ENCODE measurements around the gene SLC9C1.

DNA sequence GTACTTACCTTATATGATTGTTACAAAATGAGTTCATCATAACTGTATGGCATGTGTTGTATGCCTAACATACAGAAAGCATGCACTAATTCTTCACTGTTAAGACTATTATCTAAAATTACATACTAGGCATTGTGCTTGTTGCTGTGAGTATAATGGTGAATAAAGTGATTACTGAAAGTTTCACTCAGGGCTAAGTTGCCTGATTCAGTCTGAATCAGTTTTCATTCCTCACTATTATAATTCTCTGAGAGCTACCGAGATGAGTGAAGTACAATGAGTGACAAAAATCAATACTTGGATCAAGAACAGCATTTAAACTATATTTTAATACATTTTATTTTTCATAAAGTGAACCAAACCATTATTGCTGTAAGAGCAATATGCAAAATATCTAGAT, 153.4 kb downstream of the SLC9C1 start:
- no peak for TF ChIP-seq EZH2 (IDR thresholded peaks at IDR 0.05; ENCODE audit: low read length, unreplicated experiment)
- TF ChIP-seq, protein P1, sequence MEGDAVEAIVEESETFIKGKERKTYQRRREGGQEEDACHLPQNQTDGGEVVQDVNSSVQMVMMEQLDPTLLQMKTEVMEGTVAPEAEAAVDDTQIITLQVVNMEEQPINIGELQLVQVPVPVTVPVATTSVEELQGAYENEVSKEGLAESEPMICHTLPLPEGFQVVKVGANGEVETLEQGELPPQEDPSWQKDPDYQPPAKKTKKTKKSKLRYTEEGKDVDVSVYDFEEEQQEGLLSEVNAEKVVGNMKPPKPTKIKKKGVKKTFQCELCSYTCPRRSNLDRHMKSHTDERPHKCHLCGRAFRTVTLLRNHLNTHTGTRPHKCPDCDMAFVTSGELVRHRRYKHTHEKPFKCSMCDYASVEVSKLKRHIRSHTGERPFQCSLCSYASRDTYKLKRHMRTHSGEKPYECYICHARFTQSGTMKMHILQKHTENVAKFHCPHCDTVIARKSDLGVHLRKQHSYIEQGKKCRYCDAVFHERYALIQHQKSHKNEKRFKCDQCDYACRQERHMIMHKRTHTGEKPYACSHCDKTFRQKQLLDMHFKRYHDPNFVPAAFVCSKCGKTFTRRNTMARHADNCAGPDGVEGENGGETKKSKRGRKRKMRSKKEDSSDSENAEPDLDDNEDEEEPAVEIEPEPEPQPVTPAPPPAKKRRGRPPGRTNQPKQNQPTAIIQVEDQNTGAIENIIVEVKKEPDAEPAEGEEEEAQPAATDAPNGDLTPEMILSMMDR (conservative IDR thresholded peaks at IDR 0.05; ENCODE audit: low read depth, low read length), result no peak
